ENCODE results near the gene CREBRF.

Gene CREBRF, protein sequence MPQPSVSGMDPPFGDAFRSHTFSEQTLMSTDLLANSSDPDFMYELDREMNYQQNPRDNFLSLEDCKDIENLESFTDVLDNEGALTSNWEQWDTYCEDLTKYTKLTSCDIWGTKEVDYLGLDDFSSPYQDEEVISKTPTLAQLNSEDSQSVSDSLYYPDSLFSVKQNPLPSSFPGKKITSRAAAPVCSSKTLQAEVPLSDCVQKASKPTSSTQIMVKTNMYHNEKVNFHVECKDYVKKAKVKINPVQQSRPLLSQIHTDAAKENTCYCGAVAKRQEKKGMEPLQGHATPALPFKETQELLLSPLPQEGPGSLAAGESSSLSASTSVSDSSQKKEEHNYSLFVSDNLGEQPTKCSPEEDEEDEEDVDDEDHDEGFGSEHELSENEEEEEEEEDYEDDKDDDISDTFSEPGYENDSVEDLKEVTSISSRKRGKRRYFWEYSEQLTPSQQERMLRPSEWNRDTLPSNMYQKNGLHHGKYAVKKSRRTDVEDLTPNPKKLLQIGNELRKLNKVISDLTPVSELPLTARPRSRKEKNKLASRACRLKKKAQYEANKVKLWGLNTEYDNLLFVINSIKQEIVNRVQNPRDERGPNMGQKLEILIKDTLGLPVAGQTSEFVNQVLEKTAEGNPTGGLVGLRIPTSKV

DNA sequence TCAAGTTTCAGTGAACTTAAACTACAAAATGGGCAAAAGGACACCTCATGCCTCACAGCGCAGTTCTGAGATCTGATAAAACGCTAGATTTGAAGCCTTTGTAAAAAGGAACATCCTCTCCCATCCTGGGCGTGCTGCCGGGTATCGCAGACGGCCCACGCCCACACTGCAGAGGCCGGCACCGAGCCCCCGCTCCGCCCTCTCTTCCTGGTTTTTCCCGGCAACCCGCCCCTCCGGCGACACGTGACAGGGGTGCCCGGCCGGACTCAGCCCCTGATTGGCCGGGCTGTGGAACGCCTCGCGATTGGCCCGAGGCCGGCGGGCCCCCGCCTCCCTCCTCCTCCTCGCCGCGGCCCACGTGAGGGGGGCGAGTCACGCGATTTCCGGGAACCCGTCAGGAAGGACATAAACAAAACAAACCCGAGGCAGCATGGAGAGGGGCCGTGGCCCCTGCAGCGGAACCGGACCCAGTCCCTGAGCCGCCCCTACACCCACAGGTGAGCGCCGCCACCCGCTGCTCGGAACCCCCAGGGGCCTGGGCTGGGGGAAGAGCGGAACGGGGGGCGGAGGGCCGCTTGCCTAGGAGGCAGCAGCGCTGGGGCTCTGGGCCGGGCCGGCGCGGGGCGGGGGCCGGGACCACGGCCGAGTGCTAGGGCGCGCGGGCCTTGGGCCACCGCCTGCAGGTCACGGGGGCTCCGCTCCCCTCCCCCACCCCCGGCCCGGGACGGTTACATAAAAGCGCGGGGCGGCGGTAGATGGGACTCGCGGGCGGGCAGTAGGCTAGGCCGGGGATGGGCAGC, at the start of gene CREBRF:
Gene CREBRF (plus strand): TSS at position 370 of the 800 bp plus-strand sequence. CDS start 24,424 bp downstream, outside the sequence.
- H3K4me3 ChIP-seq (ENCODE audit: low read depth, low read length): peak within 1 kb of the TSS; percentile 65
- TF ChIP-seq, protein P1, sequence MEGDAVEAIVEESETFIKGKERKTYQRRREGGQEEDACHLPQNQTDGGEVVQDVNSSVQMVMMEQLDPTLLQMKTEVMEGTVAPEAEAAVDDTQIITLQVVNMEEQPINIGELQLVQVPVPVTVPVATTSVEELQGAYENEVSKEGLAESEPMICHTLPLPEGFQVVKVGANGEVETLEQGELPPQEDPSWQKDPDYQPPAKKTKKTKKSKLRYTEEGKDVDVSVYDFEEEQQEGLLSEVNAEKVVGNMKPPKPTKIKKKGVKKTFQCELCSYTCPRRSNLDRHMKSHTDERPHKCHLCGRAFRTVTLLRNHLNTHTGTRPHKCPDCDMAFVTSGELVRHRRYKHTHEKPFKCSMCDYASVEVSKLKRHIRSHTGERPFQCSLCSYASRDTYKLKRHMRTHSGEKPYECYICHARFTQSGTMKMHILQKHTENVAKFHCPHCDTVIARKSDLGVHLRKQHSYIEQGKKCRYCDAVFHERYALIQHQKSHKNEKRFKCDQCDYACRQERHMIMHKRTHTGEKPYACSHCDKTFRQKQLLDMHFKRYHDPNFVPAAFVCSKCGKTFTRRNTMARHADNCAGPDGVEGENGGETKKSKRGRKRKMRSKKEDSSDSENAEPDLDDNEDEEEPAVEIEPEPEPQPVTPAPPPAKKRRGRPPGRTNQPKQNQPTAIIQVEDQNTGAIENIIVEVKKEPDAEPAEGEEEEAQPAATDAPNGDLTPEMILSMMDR (IDR thresholded peaks at IDR 0.05; ENCODE audit: borderline replicate concordance, insufficient read depth, low read depth, low read length): no peak

- TF ChIP-seq, protein P1 (IDR thresholded peaks at IDR 0.05; ENCODE audit: borderline replicate concordance, insufficient read depth, low read depth, low read length): no peak
- no peak overlapping the region for H3K4me3 ChIP-seq (ENCODE audit: low read depth, low read length)
These were observed 46.1 kb upstream of the CREBRF start for GRCh38 chr5:173010021-173010420.

DNA sequence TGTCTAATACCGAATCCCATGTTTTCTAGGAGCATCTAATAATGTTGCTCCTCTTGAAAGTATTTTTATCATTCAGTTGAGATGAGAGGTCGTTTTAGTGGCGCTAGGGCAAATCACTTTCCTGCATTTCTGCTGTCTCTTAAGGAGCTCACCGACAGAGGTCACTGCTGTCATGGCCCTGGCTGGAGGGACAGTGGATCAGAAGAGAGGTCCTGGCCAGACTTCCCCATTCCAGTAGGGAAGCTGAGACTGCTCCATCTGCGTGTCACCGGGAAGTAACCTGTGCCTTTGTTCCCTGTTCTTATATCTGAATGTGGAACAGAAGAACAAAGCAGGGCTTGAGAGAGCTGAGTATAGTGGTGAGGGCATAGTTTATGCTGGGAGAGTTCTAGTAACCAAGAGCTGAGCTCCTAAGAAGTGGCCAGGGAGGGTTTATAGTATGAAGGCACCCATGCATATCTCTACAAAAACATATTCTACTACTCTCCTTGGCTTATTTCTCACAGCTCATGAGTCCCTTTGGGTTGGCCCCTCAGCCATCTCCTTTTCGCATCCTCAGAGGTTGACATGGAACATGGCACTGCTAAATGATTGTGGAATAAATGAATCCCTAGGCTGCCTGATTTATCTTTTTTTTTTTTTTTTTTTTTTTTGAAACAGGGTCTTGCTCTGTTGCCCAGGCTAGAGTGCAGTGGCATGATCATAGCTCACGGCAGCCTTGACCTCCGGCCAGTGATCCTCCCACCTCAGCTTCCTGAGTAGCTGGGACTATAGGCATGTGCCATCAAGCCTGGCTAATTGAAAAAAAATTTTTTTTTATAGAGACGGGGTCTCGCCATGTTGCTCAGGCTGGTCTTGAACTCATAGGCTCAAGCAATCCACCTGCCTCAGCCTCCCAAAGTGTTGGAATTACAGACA, 45.3 kb upstream of the CREBRF start:
- H3K4me3 ChIP-seq (ENCODE audit: low read depth, low read length): no peak overlapping the region
- TF ChIP-seq, protein P1 (IDR thresholded peaks at IDR 0.05; ENCODE audit: borderline replicate concordance, insufficient read depth, low read depth, low read length): no peak

DNA sequence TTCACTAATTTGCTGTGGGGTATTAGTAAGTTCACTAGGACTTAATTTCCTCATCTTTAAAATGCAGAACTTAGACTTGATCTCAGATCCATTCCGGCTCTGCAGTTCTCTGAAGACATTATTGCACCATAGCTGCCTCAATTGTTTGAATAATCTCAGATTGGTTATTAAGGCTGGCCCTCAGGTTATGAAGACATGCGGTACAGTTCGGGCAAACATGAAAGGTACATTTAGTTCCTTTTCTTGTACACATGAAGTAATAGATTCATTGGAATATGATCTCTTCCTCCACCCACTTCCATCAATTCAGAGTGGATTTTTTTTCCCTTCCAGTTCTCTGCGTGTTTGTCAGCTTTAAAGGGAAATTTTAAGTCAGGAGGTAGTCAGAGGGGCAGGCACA, 44.6 kb upstream of the CREBRF start:
- TF ChIP-seq, protein P1 (IDR thresholded peaks at IDR 0.05; ENCODE audit: borderline replicate concordance, insufficient read depth, low read depth, low read length): no peak
- no peak overlapping the region for H3K4me3 ChIP-seq (ENCODE audit: low read depth, low read length)

GRCh38 chr5:173012882-173013281, 43.3 kb upstream of the CREBRF start:
- no peak overlapping the region for H3K4me3 ChIP-seq (ENCODE audit: low read depth, low read length)
- TF ChIP-seq, protein P1 (IDR thresholded peaks at IDR 0.05; ENCODE audit: borderline replicate concordance, insufficient read depth, low read depth, low read length): no peak

DNA sequence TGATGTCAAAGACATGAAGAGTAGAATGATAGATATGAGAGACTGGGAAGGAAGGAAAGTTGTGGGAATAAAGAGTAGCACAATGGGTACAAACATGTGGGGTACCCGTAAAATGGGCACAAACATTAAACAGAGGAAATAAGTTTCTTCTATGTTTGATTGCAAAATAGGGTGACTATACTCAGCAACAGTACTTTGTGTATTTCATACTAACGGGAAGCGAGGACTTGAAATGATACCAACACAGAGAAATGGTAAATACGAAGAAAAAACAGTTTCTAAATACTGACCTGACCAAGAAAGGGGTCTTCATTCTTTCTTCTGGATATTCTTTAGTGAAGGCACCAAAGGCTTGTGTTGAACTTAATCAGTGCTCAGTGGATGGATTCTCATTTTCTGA, 41.5 kb upstream of the CREBRF start:
- TF ChIP-seq, protein P1 (IDR thresholded peaks at IDR 0.05; ENCODE audit: borderline replicate concordance, insufficient read depth, low read depth, low read length): no peak
- H3K4me3 ChIP-seq (ENCODE audit: low read depth, low read length): no peak overlapping the region
